Adrenal gland (tissue), 12 donors: ENCODE measurements around the gene C19orf38. TPM values are rescaled to one million over a fixed set of nuclear protein-coding genes. Genes with fewer than 3 reads are reported as not detected.

Experiments
- DNase-seq, 7 donors: peaks; one replicate each; pipeline ENCODE4 v3.0.0-alpha.2; 2019 to 2020
- H3K27ac ChIP-seq, 5 donors: fragments of 200-600 bp; sonication (generic) in 4 of 5; 1 replicate in 3 of 5; 2 replicates in 2 of 5; pipeline versions ENCODE4 v1.5.1 to v1.8.0; 2016 to 2020; ENCODE audit warnings: mild to moderate bottlenecking in 1 of 5
- H3K27me3 ChIP-seq: fragments of 200-600 bp; 2 replicates; pipeline ENCODE4 v1.8.0; 2021
- H3K36me3 ChIP-seq, 2 donors: fragments of 200-600 bp; replicated peaks in 1 of 2; 1 replicate in 1 of 2; 2 replicates in 1 of 2; pipeline versions ENCODE4 v1.5.1 to v1.8.0; 2018 to 2022
- H3K4me1 ChIP-seq, 2 donors: fragments of 200-600 bp; replicated peaks in 1 of 2; 1 replicate in 1 of 2; 2 replicates in 1 of 2; pipeline versions ENCODE4 v1.5.1 to v1.8.0; 2018 to 2021
- H3K4me3 ChIP-seq, 4 donors: fragments of 200-600 bp; sonication (generic) in 3 of 4; one replicate each; pipeline ENCODE4 v1.5.1; 2016 to 2018
- H3K9me3 ChIP-seq, 3 donors: fragments of 200-600 bp; sonication (generic) in 1 of 3; replicated peaks in 1 of 3; 1 replicate in 2 of 3; 2 replicates in 1 of 3; pipeline versions ENCODE4 v1.5.1 to v1.8.0; 2016 to 2021
- CTCF ChIP-seq, 6 experiments: fragments of 450-650 bp in 4 of 6; fragments of 200-600 bp in 2 of 6; sonication (generic) in 1 of 6; IDR thresholded peaks; 1 replicate in 5 of 6; 2 replicates in 1 of 6; pipeline versions ENCODE4 v1.5.1 to v1.8.0; 2016 to 2021; ENCODE audit warnings: antibody characterized with exemption in 6 of 6, mild to moderate bottlenecking in 2 of 6, moderate library complexity in 1 of 6
- POLR2A ChIP-seq, 2 donors: fragments of 450-650 bp; IDR thresholded peaks; one replicate each; pipeline ENCODE4 v1.6.1; 2017; ENCODE audit warnings: antibody characterized with exemption in 2 of 2, mild to moderate bottlenecking in 2 of 2, moderate library complexity in 1 of 2
- WGBS, 4 donors: extraction: QIAGEN DNeasy Blood & Tissue Kit in 2 of 4; methylation state at CpG; one replicate each; pipeline versions ENCODE4 v1.1.5 to v1.1.7; 2013 to 2017; 5-methylcytosine and 5-hydroxymethylcytosine counted together
- intact Hi-C, 2 donors: fragments of 100-400 bp; cut with DNase I; formaldehyde crosslinking; loops; one replicate each; pipeline versions ENCODE4 v1.14.1 to v1.15.0; 2022 to 2023
- polyA plus RNA-seq, 3 donors: library from polyadenylated mRNA; stranded (reverse); fragments of 200-250 nt in 2 of 3; fragments of 350-450 nt in 1 of 3; fragmentation: Illumina TruSeq in 1 of 3; extraction: RNeasy Lipid Tissue Mini Kit (QIAGEN cat#74804) in 1 of 3; gene quantifications; one replicate each; pipeline ENCODE4 v1.2.3, GENCODE V29; 2013 to 2014
- total RNA-seq, 9 donors: library from RNA; depleted of rRNA in 4 of 9; stranded (reverse); fragments of >200 nt in 4 of 9; fragments of 120-200 nt in 1 of 9; fragmentation: NEBNext Ultra II Directional in 1 of 9; extraction: Animal tissue kit (Norgen Biotek cat#: 25700) in 1 of 9; gene quantifications; one replicate each; pipeline versions ENCODE4 v1.1.0 to v1.2.4, GENCODE V29; 2013 to 2023
- donor health status: healthy with polysubstance abuse.
- donor health status: Bipolar disorder and iron deficiency.
- donor health status: DM: yes; HTN: yes; CAD: no.
- donor health status: DM: no; HTN: no; CAD: no.
- donor health status: DM: no; HTN: no; CAD: no.
- donor health status: DM: yes; HTN: yes; CAD: no.

C19orf38 gene
- total and polyA plus RNA-seq, 12 donors: 0.30 to 5.6 (median 1.9) TPM

DNA sequence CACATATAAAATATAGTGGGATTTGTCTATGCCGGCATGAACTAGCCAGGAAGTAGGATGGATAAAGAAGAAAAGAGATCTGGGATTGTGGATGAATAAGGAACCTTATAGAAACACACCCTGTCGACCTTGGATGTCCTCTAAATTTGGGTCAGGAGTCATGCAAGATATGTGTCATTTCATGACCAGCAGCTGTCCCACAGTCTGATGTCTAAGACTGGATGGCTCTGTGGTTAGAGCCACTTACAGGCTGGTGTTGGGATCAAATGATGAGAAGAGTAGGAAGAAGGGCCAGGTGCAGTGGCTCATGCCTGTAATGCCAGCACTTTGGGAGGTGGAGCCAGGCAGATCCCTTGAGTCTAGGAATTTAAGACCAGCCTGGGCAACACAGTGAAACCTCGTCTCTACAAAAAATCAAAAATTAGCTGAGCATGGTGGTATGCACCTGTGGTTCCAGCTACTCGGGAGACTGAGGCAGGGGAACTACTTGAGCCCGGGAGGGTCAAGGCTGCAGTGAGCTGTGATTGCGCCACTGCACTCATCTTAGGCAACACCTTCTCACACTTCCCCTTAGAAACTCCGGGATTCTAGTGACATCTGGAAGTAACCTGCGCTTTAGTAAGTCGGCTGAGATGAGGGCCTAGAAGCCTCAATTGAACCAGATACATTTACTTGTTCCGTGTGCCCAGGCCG is 43.0 kb upstream of the C19orf38 start:
- H3K36me3 ChIP-seq: peaks cover 0 to 66% of the 10 kb centered on the region in 2 donors
- H3K9me3 ChIP-seq: no peaks in the 10 kb centered on the region
- H3K27me3 ChIP-seq: no peaks in the 10 kb centered on the region
- H3K4me1 ChIP-seq: peaks cover 0 to 6% of the 10 kb centered on the region in 2 donors
- no peak for DNase-seq
- 71 to 86% (median 79%) methylated on average over 6 to 11 of the region's 11 CpGs for WGBS, 4 donors
- no peak overlapping the region for H3K27ac ChIP-seq
- no peak overlapping the region for H3K4me3 ChIP-seq
- intact Hi-C loops: no loop called here
- TF ChIP-seq POLR2A (IDR thresholded peaks at IDR 0.05) (no peak), CTCF (IDR thresholded peaks at IDR 0.05) (no peak)

GRCh38 chr19:10805758-10806247 is 42.4 kb upstream of the C19orf38 start:
- TF ChIP-seq POLR2A (IDR thresholded peaks at IDR 0.05) (no peak), CTCF (IDR thresholded peaks at IDR 0.05) (no peak)
- WGBS, 4 donors: 79 to 93% (median 86%) methylated on average over 7 to 11 of the region's 11 CpGs
- Histone ChIP-seq H3K36me3 (peaks cover 0 to 66% of the 10 kb centered on the region in 2 donors), H3K27ac (no peak overlapping the region), H3K4me1 (peaks cover 0 to 5% of the 10 kb centered on the region in 2 donors), H3K9me3 (no peaks in the 10 kb centered on the region), H3K27me3 (no peaks in the 10 kb centered on the region), H3K4me3 (no peak overlapping the region)
- no peak for DNase-seq
- intact Hi-C loops: no loop called here

DNA sequence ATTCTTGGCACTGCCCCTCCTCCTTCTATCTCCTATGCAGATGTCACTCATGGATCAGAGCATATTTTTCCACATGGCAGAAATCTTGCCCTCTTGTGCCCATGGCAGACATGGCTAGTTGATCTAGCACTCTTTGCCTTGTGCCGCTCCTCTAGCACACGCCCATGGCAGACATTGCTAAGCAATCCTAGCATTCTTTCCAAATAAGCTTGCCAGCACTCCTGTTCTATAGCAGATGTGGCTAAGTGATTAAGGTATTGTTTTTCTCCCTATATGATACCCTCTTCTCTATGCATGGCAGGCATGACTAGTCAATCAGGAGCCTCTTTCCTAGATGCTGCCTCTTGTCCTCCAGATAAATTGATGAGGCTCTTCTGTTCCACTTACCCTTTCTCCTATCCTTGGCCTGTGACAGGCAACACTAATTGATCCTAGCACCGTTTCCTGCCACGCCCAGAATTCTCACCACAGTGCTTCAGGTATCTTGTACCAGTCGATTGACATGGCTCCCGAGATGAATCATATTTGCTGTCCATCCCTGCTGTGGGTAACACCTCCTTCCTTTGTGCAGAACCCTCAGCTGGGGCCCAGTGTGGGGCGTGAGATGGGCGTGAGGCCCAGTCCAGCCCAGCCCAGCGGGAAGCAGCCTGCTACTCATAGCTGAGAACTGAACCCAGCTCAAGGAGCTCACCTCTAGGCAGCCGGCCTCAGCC is 39.1 kb upstream of the C19orf38 start:
- no peak for TF ChIP-seq CTCF (IDR thresholded peaks at IDR 0.05)
- TF ChIP-seq POLR2A (IDR thresholded peaks at IDR 0.05): no peak
- WGBS, 4 donors: 73 to 84% (median 78%) methylated on average over 9 to 10 of the region's 10 CpGs
- peaks cover 0 to 54% of the 10 kb centered on the region in 2 donors for H3K36me3 ChIP-seq
- intact Hi-C loops: no loop called here
- peaks cover 6 to 17% of the 10 kb centered on the region in 2 donors for H3K4me1 ChIP-seq
- DNase-seq: no peak
- no peaks in the 10 kb centered on the region for H3K27me3 ChIP-seq
- no peaks in the 10 kb centered on the region for H3K9me3 ChIP-seq
- H3K4me3 ChIP-seq: no peak overlapping the region
- peak overlapping the region in 1 of 5 donors; percentile 49 for H3K27ac ChIP-seq

DNA sequence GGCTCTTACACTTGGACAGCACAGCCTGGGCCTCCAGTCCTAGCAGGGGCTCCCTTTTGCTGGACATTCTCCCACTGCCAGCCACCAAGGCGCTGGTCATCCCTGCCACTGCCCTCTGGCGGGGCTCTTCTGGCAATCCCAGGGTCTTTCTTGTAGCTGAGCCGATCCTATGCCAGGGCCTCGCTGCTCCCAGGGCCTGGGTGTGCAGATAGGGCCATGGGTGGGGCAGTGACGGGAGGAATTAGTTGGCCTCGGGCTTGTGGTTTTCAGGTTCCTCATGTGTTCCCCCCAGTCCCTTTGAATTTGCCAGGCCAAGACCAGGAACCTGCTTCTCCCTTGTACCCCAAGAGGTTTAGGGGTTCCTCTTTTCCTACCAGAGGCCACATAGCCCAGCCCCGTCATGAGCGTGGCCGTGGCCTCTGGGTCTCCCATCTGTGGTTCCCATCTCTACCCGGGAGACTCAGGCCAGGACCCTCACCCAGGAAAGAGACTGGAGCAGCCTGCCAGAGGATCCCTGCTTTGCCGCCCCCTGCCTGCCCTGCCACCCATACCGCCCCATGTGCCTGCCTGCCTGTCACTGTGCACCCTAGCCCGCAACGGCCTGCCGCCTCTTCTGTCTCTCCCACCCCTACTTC is 38.4 kb upstream of the C19orf38 start:
- Histone ChIP-seq H3K27ac (peak overlapping the region in 1 of 5 donors; percentile 49), H3K27me3 (no peaks in the 10 kb centered on the region), H3K9me3 (no peaks in the 10 kb centered on the region), H3K36me3 (peaks cover 0 to 47% of the 10 kb centered on the region in 2 donors), H3K4me1 (peaks cover 6 to 17% of the 10 kb centered on the region in 2 donors), H3K4me3 (no peak overlapping the region)
- no peak for TF ChIP-seq CTCF (IDR thresholded peaks at IDR 0.05)
- TF ChIP-seq POLR2A (IDR thresholded peaks at IDR 0.05): no peak
- DNase-seq: no peak
- intact Hi-C loops: no loop called here
- WGBS, 4 donors: 76 to 83% (median 80%) methylated on average over 14 to 15 of the region's 15 CpGs
